Stimulated activated CD8-positive, alpha-beta memory T cell treated with anti-CD3 and anti-CD28 coated beads, Interleukin-15, amount 100 ng/mL, for 1 hour (primary cell): Measurements from ENCODE around the gene ENPP6.
"Not testable (repeated sequence)": the region's sequence is repeated elsewhere in the genome, so short reads cannot be mapped to it uniquely, and the experiment has no call there.

Experiments used
- DNase-seq: peaks from one replicate; pipeline ENCODE4 v3.0.0-alpha.2; 2020; ENCODE audit warnings: low read depth

ENPP6 gene

DNA sequence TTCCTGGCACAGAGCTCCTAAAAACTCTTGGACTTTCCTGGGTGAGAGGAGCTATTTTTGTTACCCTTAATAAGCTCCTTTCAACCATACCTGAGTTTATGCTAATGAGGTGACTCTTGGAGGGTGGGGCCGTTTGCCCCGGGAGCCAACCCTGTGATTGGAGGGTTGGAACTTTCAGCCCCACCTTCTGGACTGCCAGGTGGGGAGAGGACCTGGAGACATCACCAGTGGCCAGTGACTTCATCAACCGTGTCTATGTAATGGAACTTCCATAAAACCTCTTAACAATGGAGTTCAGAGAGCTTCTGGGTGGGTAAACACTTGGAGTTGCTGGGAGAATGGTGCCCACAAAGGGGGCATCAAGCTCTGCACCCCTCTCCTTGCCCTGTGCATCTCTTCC lies 17.9 kb upstream of the ENPP6 start:
- DNase-seq = no peak

DNA sequence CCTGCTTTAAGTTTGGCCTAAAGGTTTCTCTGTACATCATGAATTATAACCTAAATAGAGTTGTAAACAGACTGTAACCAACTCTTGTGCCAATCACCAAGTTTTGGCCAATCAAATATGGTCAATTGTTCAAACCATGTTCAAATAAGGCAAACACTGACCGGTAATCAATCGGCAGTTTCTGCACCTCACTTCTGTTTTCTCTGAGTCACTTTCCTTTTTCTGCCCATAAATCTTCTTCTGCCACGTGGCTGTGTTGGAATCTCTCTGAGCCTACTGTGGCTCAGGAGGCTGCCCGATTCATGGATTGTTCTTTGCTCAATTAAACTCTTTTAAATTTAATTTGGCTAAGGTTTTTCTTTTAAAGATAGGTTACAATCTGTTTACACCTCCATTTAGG lies 16.5 kb upstream of the ENPP6 start:
- no peak for DNase-seq

DNA sequence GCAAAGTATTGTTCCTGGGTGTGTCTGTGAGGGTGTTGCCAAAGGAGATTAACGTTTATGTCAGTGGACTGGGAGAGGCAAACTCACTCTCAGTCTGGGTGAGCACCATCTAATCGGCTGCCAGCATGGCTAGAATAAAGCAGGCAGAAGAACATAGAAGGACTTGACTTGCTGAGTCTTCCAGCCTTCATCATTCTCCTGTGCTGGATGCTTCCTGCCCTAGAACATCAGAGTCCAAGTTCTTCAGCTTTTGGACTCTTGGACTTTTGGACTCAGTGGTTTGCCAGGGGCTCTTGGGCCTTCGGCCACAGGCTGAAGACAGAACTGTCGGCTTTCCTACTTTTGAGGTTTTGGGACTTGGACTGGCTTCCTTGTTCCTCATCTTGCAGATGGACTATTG lies 15.3 kb upstream of the ENPP6 start:
- no peak for DNase-seq

DNA sequence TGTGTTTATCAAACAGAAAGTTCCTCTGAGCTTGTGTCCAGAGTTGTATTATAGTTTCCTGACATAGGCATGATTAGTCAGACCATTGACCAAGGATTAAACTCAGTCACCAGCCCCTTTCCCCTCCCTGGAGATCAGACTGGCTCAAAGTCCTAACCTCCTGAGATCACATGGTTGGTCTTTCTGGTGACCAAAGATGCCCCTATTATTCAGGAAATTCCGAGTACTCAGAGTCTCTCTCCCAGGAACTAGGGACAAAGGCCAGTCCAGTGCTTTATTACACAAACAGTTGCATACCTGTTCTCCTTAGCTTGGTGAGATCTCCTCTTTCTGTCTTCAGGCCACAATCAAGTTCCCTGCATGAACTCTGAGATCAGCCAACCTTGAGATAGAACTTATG lies 14.5 kb upstream of the ENPP6 start:
- no peak for DNase-seq

DNA sequence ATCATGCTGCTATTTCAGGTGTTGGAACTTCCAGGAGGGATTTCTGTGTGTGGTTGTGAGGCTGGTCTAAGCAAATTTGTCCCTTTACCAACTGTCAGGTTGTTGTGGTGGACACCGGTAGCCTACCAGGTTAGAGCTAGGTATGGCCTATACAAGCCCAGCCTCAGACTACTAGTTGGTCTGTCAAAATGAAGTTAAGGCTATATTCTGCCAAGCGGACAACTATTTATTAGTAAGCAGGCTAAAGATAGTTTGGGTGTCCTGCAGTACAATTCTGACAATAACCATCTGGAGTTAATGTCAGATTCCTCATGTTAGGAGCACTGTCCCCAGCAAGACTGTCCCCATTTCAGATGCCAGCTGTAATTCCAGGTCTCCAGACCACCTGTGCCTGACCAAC lies 13.9 kb upstream of the ENPP6 start:
- no peak for DNase-seq

DNA sequence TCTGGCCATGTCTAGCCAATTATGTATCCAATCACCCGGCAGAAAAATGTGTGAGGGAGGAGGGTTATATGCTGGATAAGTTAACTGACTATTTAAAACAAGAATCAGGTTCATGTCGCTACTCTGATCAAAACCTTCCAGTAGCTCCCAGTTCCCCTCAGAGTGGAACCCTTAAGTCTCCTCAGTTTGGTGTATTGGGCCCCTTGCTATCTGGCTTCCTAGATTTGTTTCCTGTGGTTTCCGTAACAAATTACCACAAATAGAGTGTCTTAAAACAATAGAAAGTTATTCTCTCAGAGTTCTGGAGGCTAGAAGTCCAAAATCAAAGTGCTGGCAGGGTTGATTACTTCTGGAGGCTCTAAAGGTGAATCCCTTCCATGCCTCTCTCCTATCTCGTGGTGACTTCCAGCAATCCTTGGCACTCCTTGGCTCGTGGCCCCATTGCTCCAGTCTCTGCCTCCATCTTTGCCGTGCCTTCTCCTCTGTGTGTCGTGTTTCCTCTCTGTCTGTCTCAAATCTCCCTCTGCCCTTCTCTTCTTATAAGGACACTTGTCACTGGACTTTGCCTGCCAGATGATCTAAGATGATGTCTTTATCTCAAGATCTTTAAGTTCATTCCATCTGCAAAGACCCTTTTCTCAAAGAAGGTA lies 10.5 kb upstream of the ENPP6 start:
- no peak for DNase-seq

DNA sequence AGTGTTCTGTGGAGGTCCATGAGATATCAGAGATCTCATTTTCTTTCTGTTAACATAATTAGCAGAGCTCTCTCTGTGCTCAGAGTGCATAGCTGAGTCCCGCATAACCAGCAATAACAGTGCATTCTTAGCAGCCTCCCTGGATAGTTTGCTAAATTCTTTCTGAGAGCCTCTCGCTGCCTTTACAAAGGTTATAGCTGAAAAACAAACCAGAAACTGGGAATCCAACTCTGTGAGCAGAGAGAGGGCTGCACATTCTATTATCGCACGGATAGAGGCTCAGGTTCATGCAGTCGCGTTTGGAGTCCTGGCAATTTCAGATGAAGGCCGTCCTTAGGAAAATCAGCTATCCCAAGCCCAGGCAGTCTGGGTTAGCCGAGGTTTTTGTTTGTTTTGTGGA lies 1.2 kb downstream of the ENPP6 start:
- no peak for DNase-seq

DNA sequence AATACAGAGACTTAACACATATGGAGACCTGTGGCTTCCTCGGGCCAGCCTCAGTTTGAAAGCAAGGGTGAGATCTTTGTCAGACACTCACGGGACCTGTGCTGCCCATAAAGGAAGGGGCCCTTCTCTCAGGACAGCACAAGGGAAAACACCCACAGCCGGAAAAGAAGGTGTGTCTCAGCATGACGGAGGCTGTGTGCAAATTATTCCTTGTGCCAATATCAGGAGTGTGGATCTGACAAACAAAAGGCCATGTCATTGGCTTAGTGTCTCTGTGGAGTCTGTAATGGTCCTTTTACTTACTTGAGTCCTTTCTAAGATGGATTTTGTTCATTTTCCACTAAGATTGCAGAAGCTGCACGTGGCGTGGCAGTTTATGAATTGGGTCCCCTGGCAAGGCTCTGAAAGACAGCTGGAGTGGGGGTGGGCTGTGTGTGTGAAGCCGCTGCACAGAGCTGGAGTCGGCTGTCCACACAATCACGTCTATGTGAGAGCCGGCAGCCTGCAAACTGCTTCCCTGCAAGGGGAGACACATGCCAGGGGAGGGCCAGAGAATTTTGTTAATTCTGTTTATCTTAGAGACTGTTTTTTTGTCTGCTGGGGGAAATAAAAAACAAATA lies 1.9 kb downstream of the ENPP6 start:
- no peak for DNase-seq

DNA sequence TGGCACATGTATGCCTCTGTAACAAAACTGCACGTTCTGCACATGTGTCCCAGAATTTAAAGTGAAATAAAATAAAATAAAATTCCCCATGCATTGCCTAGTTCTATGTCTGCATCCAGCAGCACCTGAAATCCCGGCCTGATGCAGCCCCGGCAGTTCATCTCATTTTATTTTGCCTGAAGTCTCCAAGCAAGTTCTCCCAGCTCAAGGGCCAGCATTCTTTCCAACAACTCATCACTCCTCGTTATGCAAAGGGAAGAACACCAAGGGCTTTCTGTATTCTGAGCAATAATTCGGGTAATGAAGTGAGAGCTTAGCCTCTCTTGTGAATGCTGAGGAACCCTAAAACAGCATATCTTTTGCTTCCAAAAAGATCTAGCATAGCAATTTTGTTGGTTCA lies 2.7 kb downstream of the ENPP6 start:
- DNase-seq = no peak

DNA sequence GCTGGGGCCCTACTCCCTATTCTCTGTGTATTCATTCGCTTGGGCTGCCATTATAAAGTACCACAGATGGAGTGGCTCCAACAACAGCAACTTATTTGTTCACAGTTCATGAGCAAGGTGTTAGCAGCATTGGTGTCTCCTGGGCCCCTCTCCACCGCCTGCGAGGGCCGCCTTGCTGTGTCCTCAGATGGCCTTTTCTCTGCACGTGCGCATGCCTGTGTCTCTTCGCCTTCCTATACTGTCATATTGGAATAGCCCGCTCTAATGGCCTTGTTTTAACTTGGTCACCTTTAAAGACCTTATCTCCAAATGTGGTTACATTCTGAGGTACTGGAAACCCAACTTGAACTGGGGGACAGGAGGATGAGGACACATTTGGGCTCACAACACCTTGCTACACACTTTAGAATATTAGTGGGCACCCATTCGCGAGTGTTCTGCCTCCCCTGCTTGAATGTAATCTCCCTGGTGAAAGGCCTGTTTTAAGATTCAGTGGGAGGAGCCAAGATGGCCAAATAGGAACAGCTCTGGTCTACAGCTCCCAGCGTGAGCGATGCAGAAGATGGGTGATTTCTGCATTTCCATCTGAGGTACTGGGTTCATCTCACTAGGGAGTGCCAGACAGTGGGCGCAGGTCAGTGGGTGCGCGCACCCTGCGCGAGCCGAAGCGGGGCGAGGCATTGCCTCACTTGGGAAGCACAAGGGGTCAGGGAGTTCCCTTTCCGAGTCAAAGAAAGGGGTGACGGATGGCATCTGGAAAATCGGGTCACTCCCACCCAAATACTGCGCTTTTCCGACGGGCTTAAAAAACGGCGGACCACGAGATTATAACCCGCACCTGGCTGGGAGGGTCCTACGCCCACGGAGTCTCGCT lies 9.7 kb downstream of the ENPP6 start:
- not testable (repeated sequence) for DNase-seq

DNA sequence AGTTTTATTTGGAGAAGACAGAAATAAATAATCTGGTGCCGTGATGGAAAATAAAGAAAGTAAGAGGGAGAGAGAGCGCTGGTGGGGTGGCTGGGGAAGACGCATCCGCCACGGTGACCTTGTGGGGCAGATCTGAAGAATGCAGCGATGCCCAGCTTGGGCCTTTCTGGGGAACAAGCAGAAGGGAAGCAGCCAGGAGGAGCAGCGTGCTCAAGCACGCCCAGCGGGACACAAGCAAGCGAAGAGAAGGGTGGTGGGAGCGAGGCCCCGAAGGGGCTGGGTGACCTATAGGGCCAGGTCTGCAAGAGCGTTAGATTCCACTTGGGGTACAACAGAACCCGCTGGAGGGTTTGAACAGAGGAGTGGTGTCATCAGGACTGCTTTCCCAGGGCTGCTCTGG lies 12.4 kb downstream of the ENPP6 start:
- no peak for DNase-seq

DNA sequence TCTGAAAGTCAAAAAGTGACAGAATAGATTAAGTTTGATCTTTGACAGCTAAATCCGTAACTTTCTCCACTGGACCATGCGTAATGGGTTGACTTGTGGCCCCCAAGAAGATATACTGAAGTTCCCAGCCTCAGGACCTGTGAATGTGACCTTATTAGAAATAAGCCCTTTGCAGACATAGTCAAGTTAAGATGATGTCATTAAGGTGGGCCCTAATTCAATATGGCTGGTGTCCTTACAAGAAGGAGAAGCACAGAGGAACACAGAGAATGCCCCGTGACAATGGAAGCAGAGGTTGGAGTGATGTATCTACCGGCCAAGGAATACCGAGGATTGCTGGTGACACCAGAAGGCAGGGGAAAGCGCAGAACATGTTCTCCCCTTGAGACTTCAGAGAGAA lies 14.4 kb downstream of the ENPP6 start:
- no peak for DNase-seq

DNA sequence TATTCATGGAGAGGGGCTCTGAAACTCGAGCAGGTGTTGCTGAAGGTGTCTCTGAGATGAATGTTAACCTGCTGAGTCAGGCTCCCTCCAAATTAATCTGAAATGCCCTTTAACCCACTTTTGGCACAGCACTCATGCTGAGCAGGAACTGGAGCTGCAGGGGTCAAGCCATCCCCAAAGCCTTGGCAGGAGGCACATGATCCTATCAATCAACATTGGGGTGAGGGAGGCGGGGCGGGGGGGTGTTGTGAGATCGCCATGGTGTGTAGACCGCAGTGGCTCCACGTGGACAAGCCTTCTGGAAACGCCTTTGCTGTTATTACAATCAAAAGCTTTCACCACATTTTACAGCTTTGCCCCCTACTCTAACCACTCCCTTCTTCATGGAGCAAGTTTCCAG lies 16.5 kb downstream of the ENPP6 start:
- no peak for DNase-seq

DNA sequence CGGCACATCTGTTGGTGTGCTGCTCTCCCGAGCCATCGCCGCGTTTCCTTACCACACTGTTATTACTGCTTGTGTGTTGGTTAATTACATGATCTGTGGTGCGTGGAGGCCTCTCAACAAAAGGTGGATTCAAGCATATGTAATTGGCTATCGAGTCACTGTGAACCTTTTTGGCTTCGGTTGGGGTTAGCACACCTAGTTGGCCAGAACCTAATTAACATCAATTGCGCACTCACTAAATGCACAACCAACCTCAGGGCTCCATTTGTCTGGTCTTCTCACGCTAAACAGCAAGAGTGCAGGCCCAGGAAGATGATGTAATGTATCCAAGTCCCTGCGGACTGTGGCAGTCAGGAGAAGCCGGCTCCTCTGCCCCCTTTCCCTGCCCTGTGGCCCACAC lies 17.4 kb downstream of the ENPP6 start:
- no peak for DNase-seq

DNA sequence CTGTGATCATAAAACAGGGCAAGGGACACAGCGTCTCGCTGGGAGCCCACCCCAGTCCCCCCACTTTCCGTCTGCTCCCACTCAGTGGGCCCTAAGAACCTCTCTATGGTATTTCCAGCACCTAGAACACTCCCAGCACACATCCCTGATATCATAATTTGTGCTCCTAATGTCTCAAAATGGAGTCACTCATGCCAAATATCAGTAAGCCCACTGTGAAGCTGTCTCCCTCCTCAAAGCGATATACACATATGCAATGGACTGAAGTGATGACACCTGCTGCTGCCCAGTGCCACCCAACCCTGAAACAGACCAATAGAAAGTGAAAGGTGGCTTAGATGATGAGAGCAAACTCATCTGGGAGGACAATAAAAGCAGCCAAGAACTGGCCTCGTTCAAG lies 17.9 kb downstream of the ENPP6 start:
- no peak for DNase-seq

DNA sequence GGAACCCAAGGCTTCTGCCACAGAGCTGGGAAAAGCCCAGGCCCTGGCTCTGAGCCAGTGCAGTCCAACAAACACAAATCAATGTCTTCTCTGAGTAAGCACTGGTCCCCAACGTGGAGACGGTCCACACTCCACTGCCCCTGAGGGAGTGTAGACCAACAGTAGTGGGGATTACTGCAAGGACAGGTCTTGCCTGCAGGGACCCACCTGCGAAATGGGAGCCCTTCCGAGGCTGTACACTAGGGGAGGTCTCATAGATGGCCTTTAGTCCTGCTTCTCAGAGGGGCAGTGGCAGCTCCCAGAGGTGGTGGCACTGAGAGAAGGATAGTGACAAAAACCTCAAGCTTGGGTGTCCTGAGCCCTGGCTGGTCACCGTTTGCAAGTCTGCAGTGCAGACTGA lies 19.5 kb downstream of the ENPP6 start:
- no peak for DNase-seq

DNA sequence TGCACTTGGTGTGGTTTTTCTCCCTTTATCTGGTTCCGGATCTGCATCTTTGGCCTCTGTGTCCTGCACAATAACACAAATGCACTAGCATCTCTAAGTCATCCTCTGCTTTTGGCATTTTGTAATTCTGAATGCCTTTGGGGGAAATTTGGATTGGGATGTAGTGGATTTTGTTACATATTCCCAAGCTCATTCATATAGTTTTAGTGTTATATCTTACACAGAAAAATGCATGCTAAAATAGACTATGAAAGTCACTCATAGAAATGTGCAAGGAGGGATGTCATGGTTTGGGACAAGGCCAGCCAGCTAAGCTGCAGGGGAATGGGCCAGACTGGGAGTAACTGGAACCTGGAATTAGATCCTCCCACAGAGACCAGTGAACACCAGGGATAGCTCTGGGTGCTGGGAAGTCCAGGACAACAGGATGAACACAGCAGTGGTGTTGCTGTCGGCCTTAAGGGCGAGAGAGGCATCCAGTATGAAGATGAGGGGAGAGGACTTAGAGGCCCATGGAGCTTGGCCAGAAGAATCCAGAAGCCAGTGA lies 20.1 kb downstream of the ENPP6 start:
- DNase-seq = no peak

DNA sequence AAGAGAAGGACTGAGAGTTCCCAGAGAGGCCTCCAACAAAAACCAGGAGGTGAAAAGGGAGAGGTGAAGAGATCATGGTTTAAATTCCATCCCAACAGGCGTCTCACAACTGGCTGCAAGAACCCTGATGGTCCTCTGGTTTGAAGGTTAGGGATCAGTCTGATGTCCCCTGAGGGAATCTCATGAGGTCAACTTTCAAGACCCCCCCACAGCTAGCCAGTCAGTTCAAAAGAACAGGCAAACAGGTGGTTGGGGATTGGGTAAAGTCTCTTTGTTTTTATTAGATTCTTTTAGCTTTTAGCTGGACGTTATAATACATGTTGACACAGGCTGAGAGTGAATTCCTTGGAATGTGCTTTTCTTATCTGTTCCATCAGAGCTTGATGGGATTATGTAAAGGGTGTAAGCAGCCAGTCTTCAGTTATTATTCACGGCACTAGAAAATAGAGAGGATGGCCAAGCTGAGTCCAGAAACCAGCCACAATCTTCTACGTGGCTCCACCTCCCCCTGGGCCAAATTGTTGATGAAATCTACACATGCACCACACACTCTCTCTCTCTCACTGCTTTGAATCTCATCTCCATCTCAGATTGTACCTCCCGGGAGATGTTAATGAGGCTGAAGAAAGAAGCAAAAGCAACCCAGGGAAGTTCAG lies 20.8 kb downstream of the ENPP6 start:
- DNase-seq = no peak

DNA sequence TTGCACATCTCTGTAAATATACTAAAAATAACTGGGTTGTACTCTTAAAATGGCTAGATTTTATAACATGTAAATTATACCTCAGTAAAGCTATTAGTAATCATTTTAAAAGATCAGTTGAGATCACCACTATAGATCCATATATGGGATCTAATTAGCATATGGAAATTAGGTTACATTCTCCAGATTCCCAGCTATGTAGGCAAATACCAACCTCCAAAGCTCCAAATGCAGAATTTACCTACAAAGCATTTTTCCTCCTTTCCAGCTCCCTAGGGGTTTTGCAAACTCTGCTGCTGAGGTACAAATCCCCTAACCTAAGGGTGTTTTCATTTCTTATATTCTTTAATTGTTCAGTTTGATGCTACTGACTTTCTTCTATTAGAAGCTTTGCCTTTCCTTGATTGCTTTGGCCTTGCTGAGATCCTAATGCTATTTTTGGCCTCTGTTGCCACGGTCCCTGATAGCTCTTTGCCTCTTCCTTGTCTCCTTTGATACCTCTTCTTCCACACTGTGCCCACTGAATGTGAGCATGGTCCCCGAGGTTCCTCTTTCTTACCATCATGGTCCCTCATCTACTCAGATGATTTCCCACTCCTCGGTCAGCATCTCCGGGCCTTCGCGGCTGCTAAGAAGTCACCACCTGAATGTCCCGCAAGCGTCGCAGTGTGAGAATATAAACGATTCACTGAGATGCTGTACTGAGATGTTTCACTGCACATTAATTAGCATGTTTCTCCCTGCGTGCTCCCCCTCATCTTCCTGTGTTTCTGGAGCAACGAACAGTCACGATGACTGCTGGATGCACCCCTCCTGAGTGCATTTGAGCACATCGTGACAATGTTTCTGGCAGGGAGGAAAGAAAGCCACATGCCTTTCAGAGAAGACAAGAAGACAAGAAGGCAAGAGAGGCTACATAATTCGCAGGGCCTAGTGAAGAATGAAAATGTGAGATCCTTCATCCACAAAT lies 23.8 kb downstream of the ENPP6 start:
- no peak for DNase-seq

DNA sequence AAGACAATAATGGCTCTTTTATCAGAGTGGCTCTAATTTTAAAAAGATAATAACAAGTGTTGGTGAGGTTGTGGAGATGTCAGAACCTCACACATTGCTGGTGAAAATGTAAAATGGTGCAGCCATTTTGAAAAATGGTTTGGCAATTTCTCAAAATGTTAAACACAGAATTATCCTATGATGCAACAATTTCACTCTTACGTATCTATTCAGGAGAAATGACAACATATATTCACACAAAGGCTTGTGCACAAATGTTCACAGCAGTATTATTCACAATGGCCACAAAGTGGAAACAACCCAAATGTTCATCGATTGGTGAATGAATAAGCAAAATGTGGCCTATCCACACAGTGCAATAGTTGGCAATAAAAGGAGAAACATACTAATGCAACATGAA lies 24.7 kb downstream of the ENPP6 start:
- DNase-seq = no peak

DNA sequence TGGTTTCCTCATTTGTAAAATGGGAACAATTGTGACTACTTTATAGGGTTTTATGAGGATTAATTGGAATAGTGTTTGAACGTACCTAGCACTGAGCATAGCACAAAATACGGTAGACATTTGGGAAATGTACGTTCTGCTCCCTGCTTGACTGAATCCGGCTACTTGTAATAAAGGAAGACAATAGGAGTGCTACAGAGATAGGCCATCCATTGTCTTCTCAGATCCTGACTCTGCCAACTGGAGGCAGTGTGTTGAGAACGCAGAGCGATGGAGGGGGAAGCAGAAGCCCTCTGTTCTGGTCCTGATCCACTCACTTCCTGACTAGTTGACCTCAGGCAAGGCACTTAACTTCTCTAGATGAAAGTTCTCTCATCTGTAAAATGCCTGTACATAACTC lies 26.4 kb downstream of the ENPP6 start:
- no peak for DNase-seq
